Endothelial cell of umbilical vein (primary cell): ENCODE measurements around the gene CTF1. TPM values are rescaled to one million over a fixed set of nuclear protein-coding genes. Genes with fewer than 3 reads are reported as not detected.

Source experiments
- BruUV-seq: library from RNA; stranded (reverse); fragments of 400-500 nt; replicated peaks from 2 replicates; lab custom pipeline; 2021; lab: Mats Ljungman, UMichigan
- CTCF ChIA-PET: fragments of 300-600, 350-600 bp; sonication (Branson Sonifier 250); formaldehyde crosslinking; loops from one replicate; lab custom pipeline; 2021; ENCODE audit warnings: antibody characterized with exemption, inconsistent platforms; lab: Charles Lee
- POLR2A ChIA-PET: fragments of 300-600, 350-600 bp; sonication (Branson Sonifier 250); formaldehyde crosslinking; loops from one replicate; lab custom pipeline; 2021; ENCODE audit warnings: antibody characterized with exemption, inconsistent platforms; lab: Charles Lee
- DNase-seq: peaks from one replicate; pipeline ENCODE4 v3.0.0-alpha.2; 2011; ENCODE audit warnings: low read depth, low spot score
- FAIRE-seq: peaks from 2 replicates; lab custom pipeline; 2011; peaks lifted over from hg19 to GRCh38; lab: Jason Lieb, UNC
- H2AFZ ChIP-seq: 2 replicates; pipeline ENCODE4 v1.6.0; 2012; ENCODE audit warnings: low read depth, low read length, control low read depth, inconsistent platforms
- H3K27ac ChIP-seq: 2 replicates; pipeline ENCODE4 v1.5.1; 2011; ENCODE audit warnings: low read depth, mild to moderate bottlenecking, control low read depth, low read length, moderate library complexity; ENCODE audit not compliant: insufficient read depth
- H3K27me3 ChIP-seq, 2 experiments: 2 replicates each; pipeline versions ENCODE4 v1.6.0 to v1.6.1; 2011; ENCODE audit warnings: low read length in 2 of 2, mixed read lengths in 1 of 2; ENCODE audit not compliant: control insufficient read depth in 2 of 2, insufficient read depth in 2 of 2
- H3K36me3 ChIP-seq, 2 experiments: 2 replicates in 1 of 2; 3 replicates in 1 of 2; pipeline ENCODE4 v1.5.1; 2011; ENCODE audit warnings: low read length in 2 of 2, mild to moderate bottlenecking in 1 of 2, moderate library complexity in 1 of 2; ENCODE audit not compliant: control insufficient read depth in 2 of 2, insufficient read depth in 2 of 2; ENCODE audit errors: extremely low read depth in 1 of 2
- H3K4me1 ChIP-seq: 3 replicates; pipeline ENCODE4 v1.5.1; 2011; ENCODE audit warnings: mild to moderate bottlenecking, low read length; ENCODE audit not compliant: control insufficient read depth, insufficient read depth; ENCODE audit errors: extremely low read depth
- H3K4me2 ChIP-seq: 2 replicates; pipeline ENCODE4 v1.6.1; 2011; ENCODE audit warnings: low read length, control low read depth, mixed read lengths; ENCODE audit not compliant: insufficient read depth
- H3K4me3 ChIP-seq, 3 experiments: fragments of 200-600 bp in 1 of 3; sonication (generic), shearing (Covaris generic) in 1 of 3; replicated peaks in 1 of 3; 2 replicates each; pipeline ENCODE4 v1.5.1; 2011 to 2016; ENCODE audit warnings: control low read depth in 3 of 3, low read length in 3 of 3, mild to moderate bottlenecking in 2 of 3, inconsistent platforms in 1 of 3, low read depth in 1 of 3, moderate library complexity in 1 of 3; ENCODE audit not compliant: insufficient read depth in 1 of 3
- H3K79me2 ChIP-seq: 2 replicates; pipeline ENCODE4 v1.6.0; 2012; ENCODE audit warnings: low read length, inconsistent platforms; ENCODE audit not compliant: control insufficient read depth, insufficient read depth
- H3K9ac ChIP-seq: replicated peaks from 2 replicates; pipeline ENCODE3; 2011; ENCODE audit warnings: low read length, control low read depth; ENCODE audit not compliant: insufficient read depth; ENCODE audit errors: extremely low read depth
- H3K9me1 ChIP-seq: replicated peaks from 3 replicates; pipeline ENCODE4 v1.6.0; 2011; ENCODE audit warnings: mild to moderate bottlenecking, low read length; ENCODE audit not compliant: control insufficient read depth, insufficient read depth; ENCODE audit errors: extremely low read depth
- H3K9me3 ChIP-seq: replicated peaks from 2 replicates; pipeline ENCODE4 v1.5.1; 2012; ENCODE audit warnings: low read length, inconsistent platforms; ENCODE audit not compliant: control insufficient read depth, insufficient read depth
- H4K20me1 ChIP-seq: replicated peaks from 2 replicates; pipeline ENCODE3; 2011; ENCODE audit warnings: mild to moderate bottlenecking, low read length; ENCODE audit not compliant: control insufficient read depth, insufficient read depth; ENCODE audit errors: extremely low read depth
- EZH2 ChIP-seq: IDR thresholded peaks from 2 replicates; pipeline ENCODE4 v1.6.1; 2012; ENCODE audit warnings: borderline replicate concordance, low read depth, mild to moderate bottlenecking, moderate library complexity, low read length, inconsistent platforms; ENCODE audit not compliant: severe bottlenecking
- FOS ChIP-seq: IDR thresholded peaks from 2 replicates; pipeline ENCODE4 v1.6.1; 2011; ENCODE audit warnings: mild to moderate bottlenecking, low read length, moderate library complexity, borderline replicate concordance; ENCODE audit not compliant: insufficient read depth
- GATA2 ChIP-seq: IDR thresholded peaks from 2 replicates; pipeline ENCODE4 v1.7.0; 2011; ENCODE audit warnings: low read depth, mild to moderate bottlenecking, moderate library complexity, mixed read lengths, low read length; ENCODE audit not compliant: insufficient read length, insufficient read depth
- JUN ChIP-seq: IDR thresholded peaks from 2 replicates; pipeline ENCODE4 v1.6.1; 2011; ENCODE audit warnings: borderline replicate concordance, low read depth; ENCODE audit not compliant: insufficient read length, insufficient read depth
- MYC ChIP-seq: IDR thresholded peaks from one replicate; pipeline ENCODE4 v1.6.1; 2011; ENCODE audit warnings: mild to moderate bottlenecking, low read depth, low read length
- POLR2A ChIP-seq: IDR thresholded peaks from 2 replicates; pipeline ENCODE4 v1.6.1; 2012; ENCODE audit warnings: low read depth, mild to moderate bottlenecking, control low read depth, low read length
- POLR2AphosphoS5 ChIP-seq: IDR thresholded peaks from 2 replicates; pipeline ENCODE4 v1.6.1; 2012; ENCODE audit warnings: low read depth, mild to moderate bottlenecking, control low read depth, low read length, moderate library complexity; ENCODE audit not compliant: insufficient read depth
- dilution Hi-C: fragments of 300-500 bp; cut with MboI; formaldehyde crosslinking; loops from one replicate; pipeline ENCODE4 v1.15.0; 2019; ENCODE audit warnings: low sequenced_read_pairs; ENCODE audit not compliant: extremely low pct_ligation_motif_present
- intact Hi-C: fragments of 100-400 bp; cut with micrococcal nuclease; formaldehyde crosslinking; loops from one replicate; pipeline ENCODE4 v1.10.0; 2022
- polyA plus RNA-seq, 4 experiments: library from polyadenylated mRNA; depleted of rRNA in 3 of 4; stranded (reverse) in 3 of 4; unstranded in 1 of 4; fragments of >200 nt; gene quantifications; 2 replicates each; pipeline versions ENCODE4 v1.2.1 to v1.2.3, GENCODE V29; 2011 to 2012; ENCODE audit warnings: missing spikeins in 1 of 4
- total RNA-seq: library from RNA; stranded (reverse); gene quantifications from 2 replicates; pipeline ENCODE4 v1.2.3, GENCODE V29; 2021
- TF ChIP-seq, protein P1 (sequence below): IDR thresholded peaks from 2 replicates; pipeline ENCODE4 v1.6.1; 2011; ENCODE audit not compliant: insufficient read depth, insufficient read length
- TF ChIP-seq, protein P2 (sequence below), 2 donors: IDR thresholded peaks; 1 replicate in 1 of 2; 2 replicates in 1 of 2; pipeline ENCODE4 v1.5.1; 2011; ENCODE audit warnings: low read length in 2 of 2, mild to moderate bottlenecking in 2 of 2, moderate library complexity in 2 of 2, control low read depth in 1 of 2, inconsistent platforms in 1 of 2, low read depth in 1 of 2; ENCODE audit not compliant: insufficient read depth in 1 of 2; ENCODE audit errors: extremely low read depth in 1 of 2

Gene CTF1
- total and polyA plus RNA-seq, 2 donors (not counting 3 experiments of a cell fraction or from before 2014, with no cell fraction given), result 1.5 to 4.7 TPM

DNA sequence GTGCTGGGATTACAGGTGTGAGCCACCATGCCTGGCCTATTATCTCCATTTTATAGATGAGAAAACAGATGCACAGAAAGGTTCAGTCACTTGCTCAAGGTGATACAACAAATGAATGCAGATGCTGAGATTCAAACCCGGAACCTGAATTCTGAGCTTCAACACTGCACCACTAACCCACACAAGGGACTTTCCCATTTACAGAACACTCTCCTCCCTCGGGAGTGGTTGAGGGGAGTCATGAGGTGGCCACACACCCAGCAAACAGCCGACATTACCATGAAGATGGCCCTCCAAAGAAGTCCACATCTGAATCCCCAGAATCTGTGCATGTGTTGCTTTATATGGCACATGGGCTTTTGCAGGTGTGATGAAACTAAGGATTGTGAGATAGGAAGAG, 11.7 kb upstream of the CTF1 start:
- intact Hi-C loops, result no loop called here
- Histone ChIP-seq H3K4me2 (no peak overlapping the region), H3K36me3 (peaks cover 2 to 15% of the 10 kb centered on the region in 2 experiments), H3K9ac (no peak overlapping the region), H3K27me3 (no peaks in the 10 kb centered on the region), H3K9me1 (no peaks in the 10 kb centered on the region), H3K4me1 (no peaks in the 10 kb centered on the region), H3K9me3 (no peaks in the 10 kb centered on the region), H3K27ac (no peak overlapping the region), H4K20me1 (no peaks in the 10 kb centered on the region), H3K79me2 (no peaks in the 10 kb centered on the region), H3K4me3 (no peak overlapping the region), H2AFZ (no peak overlapping the region)
- BruUV-seq, result no TSS peak
- FAIRE-seq (no peak), DNase-seq (no peak)
- CTCF ChIA-PET, result interaction anchor here (1.3 to 1.9 kb wide), 2 partner anchors 17 to 40 kb away, joined by 3 to 4 read pairs; no protein-coding TSS in a partner anchor
- TF ChIP-seq POLR2A (no peak), EZH2 (no peak), FOS (no peak), POLR2AphosphoS5 (no peak), MYC (no peak), JUN (no peak), GATA2 (no peak)
- TF ChIP-seq, protein P1, sequence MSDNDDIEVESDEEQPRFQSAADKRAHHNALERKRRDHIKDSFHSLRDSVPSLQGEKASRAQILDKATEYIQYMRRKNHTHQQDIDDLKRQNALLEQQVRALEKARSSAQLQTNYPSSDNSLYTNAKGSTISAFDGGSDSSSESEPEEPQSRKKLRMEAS, result no peak
- TF ChIP-seq, protein P2, sequence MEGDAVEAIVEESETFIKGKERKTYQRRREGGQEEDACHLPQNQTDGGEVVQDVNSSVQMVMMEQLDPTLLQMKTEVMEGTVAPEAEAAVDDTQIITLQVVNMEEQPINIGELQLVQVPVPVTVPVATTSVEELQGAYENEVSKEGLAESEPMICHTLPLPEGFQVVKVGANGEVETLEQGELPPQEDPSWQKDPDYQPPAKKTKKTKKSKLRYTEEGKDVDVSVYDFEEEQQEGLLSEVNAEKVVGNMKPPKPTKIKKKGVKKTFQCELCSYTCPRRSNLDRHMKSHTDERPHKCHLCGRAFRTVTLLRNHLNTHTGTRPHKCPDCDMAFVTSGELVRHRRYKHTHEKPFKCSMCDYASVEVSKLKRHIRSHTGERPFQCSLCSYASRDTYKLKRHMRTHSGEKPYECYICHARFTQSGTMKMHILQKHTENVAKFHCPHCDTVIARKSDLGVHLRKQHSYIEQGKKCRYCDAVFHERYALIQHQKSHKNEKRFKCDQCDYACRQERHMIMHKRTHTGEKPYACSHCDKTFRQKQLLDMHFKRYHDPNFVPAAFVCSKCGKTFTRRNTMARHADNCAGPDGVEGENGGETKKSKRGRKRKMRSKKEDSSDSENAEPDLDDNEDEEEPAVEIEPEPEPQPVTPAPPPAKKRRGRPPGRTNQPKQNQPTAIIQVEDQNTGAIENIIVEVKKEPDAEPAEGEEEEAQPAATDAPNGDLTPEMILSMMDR (IDR thresholded peaks at IDR 0.05; ENCODE audit: extremely low read depth in 1 of 2, insufficient read depth in 1 of 2, low read depth in 1 of 2, low read length in 2 of 2), result no peak
- POLR2A ChIA-PET, result no interaction called here
- dilution Hi-C loops, result no loop called here
